Measurements from ENCODE around the gene RYR2. TPM values are rescaled to one million over a fixed set of nuclear protein-coding genes. Genes with fewer than 3 reads are reported as not detected.

The RYR2 gene
- total RNA-seq, 1 experiment from 2014 or later, result 3.4 TPM

GRCh38 chr1:237244778-237245177 is 202.8 kb downstream of the RYR2 start:
- no peak for DNase-seq
- H3K27ac ChIP-seq (ENCODE audit: insufficient read length, low read depth, low read length), result no peak overlapping the region
- TF ChIP-seq, protein P1, sequence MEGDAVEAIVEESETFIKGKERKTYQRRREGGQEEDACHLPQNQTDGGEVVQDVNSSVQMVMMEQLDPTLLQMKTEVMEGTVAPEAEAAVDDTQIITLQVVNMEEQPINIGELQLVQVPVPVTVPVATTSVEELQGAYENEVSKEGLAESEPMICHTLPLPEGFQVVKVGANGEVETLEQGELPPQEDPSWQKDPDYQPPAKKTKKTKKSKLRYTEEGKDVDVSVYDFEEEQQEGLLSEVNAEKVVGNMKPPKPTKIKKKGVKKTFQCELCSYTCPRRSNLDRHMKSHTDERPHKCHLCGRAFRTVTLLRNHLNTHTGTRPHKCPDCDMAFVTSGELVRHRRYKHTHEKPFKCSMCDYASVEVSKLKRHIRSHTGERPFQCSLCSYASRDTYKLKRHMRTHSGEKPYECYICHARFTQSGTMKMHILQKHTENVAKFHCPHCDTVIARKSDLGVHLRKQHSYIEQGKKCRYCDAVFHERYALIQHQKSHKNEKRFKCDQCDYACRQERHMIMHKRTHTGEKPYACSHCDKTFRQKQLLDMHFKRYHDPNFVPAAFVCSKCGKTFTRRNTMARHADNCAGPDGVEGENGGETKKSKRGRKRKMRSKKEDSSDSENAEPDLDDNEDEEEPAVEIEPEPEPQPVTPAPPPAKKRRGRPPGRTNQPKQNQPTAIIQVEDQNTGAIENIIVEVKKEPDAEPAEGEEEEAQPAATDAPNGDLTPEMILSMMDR (conservative IDR thresholded peaks at IDR 0.05), result no peak
- H3K4me2 ChIP-seq (ENCODE audit: insufficient read depth, insufficient read length, low read length), result no peak overlapping the region
- peaks cover 0 to 4% of the 10 kb centered on the region in 2 experiments; a peak in 1 of 5 replicates for H3K9me3 Mint-ChIP-seq
- no peaks in the 10 kb centered on the region for H3K79me1 ChIP-seq (ENCODE audit: insufficient read depth, low read depth, low read length, poor library complexity, severe bottlenecking)
- H3K14ac ChIP-seq (ENCODE audit: insufficient read depth, low read length), result no peak overlapping the region
- no peak overlapping the region for H2BK5ac ChIP-seq (ENCODE audit: insufficient read length, low read length)
- H3K27me3 ChIP-seq (ENCODE audit: insufficient read depth, low read length), result no peaks in the 10 kb centered on the region
- no peak overlapping the region for H2BK12ac ChIP-seq (ENCODE audit: insufficient read length, low read depth, low read length)
- H3K27ac Mint-ChIP-seq, result no peak overlapping the region
- no peak overlapping the region for H3T11ph ChIP-seq (ENCODE audit: low read length)
- no peaks in the 10 kb centered on the region for H4K20me1 ChIP-seq (ENCODE audit: control insufficient read depth, insufficient read depth, insufficient read length)
- H3K4me1 Mint-ChIP-seq, result peaks cover 28% of the 10 kb centered on the region in 2 experiments
- no peak overlapping the region for H3K4ac ChIP-seq (ENCODE audit: low read depth, low read length)
- no peaks in the 10 kb centered on the region for H3K23me2 ChIP-seq (ENCODE audit: insufficient read length, low read depth, low read length, poor library complexity, severe bottlenecking)
- peaks cover 5% of the 10 kb centered on the region; the same call in 1 of the 2 replicates for H3K4me1 ChIP-seq (ENCODE audit: insufficient read depth, low read length)
- H3K4me3 Mint-ChIP-seq, result no peak overlapping the region
- H4K91ac ChIP-seq (ENCODE audit: insufficient read length, low read depth, low read length), result no peak overlapping the region
- no peak overlapping the region for H3K56ac ChIP-seq (ENCODE audit: insufficient read length, low read depth, low read length)
- no peaks in the 10 kb centered on the region for H3K27me3 Mint-ChIP-seq (ENCODE audit: low read depth)
- no peaks in the 10 kb centered on the region for H3K9me3 ChIP-seq (ENCODE audit: control insufficient read depth, low read depth, low read length)
- no peak overlapping the region for H2BK120ac ChIP-seq (ENCODE audit: low read depth, low read length, poor library complexity, severe bottlenecking)
- H4K8ac ChIP-seq (replicated peaks; ENCODE audit: insufficient read length, low read depth, low read length), result no peak overlapping the region
- no CpG with 5 or more reads among the region's 4 CpGs for WGBS (ENCODE audit: extremely low coverage, insufficient read length, low lambda C conversion rate)
- no peak overlapping the region for H2BK20ac ChIP-seq (ENCODE audit: low read depth, low read length, poor library complexity, severe bottlenecking)
- H2AK5ac ChIP-seq (ENCODE audit: insufficient read length, low read length), result no peak overlapping the region
- no peak overlapping the region for H2BK15ac ChIP-seq (ENCODE audit: low read depth, low read length)
- no peak overlapping the region for H3K9ac ChIP-seq (ENCODE audit: extremely low read depth, insufficient read length, low read length)
- H3K79me2 ChIP-seq (ENCODE audit: insufficient read depth, low read length), result no peaks in the 10 kb centered on the region
- H3K36me3 Mint-ChIP-seq (ENCODE audit: insufficient read depth in 1 of 3, low read depth in 3 of 3), result peaks cover 0 to 16% (median 7%) of the 10 kb centered on the region in 3 experiments; a peak in 4 of 7 replicates
- H2AFZ ChIP-seq (ENCODE audit: low read length), result no peak overlapping the region
- H3K23ac ChIP-seq (ENCODE audit: insufficient read length, low read depth, low read length), result no peak overlapping the region
- no peak overlapping the region for H4K5ac ChIP-seq (ENCODE audit: insufficient read length, low read depth, low read length)
- no peak overlapping the region for H3K18ac ChIP-seq (ENCODE audit: insufficient read length, low read depth, low read length)
